ENCODE results near the gene SULT6B1.

SULT6B1 gene

DNA sequence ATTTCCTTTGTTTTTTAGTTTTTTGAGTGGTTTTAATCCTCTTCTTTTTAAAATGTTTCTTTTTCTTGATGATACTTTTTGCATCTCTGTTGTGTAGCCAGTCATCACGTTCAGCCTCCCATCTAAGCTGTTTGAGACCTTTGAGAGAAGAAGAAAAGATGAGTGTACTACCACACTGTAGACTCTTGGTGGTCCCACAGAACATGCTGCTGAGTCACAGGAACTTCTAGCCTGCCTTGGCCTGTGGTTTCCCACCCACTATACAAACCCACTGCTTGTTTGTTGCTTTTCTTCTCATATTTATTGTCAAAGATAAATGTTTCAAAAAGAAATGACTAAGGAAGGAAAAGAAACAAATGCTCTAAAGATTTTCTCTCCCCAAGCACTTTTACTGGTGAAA, 13.3 kb upstream of the SULT6B1 start:
- H3K4me1 ChIP-seq (ENCODE audit: insufficient read depth, low read length, poor library complexity, severe bottlenecking): peaks cover 26% of the 10 kb centered on the region
- peak overlapping the region; percentile 35 for H3K4me2 ChIP-seq (ENCODE audit: low read depth, low read length, poor library complexity, severe bottlenecking)
- peaks cover 13% of the 10 kb centered on the region; the same call in 1 of the 2 replicates for H3F3A ChIP-seq (ENCODE audit: low read depth)
- TF ChIP-seq, protein P1, sequence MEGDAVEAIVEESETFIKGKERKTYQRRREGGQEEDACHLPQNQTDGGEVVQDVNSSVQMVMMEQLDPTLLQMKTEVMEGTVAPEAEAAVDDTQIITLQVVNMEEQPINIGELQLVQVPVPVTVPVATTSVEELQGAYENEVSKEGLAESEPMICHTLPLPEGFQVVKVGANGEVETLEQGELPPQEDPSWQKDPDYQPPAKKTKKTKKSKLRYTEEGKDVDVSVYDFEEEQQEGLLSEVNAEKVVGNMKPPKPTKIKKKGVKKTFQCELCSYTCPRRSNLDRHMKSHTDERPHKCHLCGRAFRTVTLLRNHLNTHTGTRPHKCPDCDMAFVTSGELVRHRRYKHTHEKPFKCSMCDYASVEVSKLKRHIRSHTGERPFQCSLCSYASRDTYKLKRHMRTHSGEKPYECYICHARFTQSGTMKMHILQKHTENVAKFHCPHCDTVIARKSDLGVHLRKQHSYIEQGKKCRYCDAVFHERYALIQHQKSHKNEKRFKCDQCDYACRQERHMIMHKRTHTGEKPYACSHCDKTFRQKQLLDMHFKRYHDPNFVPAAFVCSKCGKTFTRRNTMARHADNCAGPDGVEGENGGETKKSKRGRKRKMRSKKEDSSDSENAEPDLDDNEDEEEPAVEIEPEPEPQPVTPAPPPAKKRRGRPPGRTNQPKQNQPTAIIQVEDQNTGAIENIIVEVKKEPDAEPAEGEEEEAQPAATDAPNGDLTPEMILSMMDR (conservative IDR thresholded peaks at IDR 0.05; ENCODE audit: low read length): peak; percentile 45
- TF ChIP-seq EZH2phosphoT487 (IDR thresholded peaks at IDR 0.05; ENCODE audit: borderline replicate concordance): no peak
- H3K27me3 ChIP-seq (ENCODE audit: insufficient read depth, low read length, poor library complexity, severe bottlenecking): no peaks in the 10 kb centered on the region
- H3K9ac ChIP-seq (ENCODE audit: low read depth, low read length, poor library complexity, severe bottlenecking): no peak overlapping the region
- H3K9me3 ChIP-seq (ENCODE audit: insufficient read depth, low read depth, low read length): peaks cover 8% of the 10 kb centered on the region
- H3K9me2 ChIP-seq (replicated peaks; ENCODE audit: low read depth, low read length): no peaks in the 10 kb centered on the region
- H3K36me3 ChIP-seq (ENCODE audit: insufficient read depth, low read length): peaks cover 74% of the 10 kb centered on the region
- peaks cover 56% of the 10 kb centered on the region for H4K20me1 ChIP-seq (ENCODE audit: insufficient read depth, low read length, poor library complexity, severe bottlenecking)
- H3K79me2 ChIP-seq (ENCODE audit: insufficient read depth, low read length): peaks cover 76% of the 10 kb centered on the region
- no peak overlapping the region for H2AFZ ChIP-seq (ENCODE audit: low read length)
- no peak overlapping the region for H3K4me3 ChIP-seq (ENCODE audit: low read length, poor library complexity, severe bottlenecking)

DNA sequence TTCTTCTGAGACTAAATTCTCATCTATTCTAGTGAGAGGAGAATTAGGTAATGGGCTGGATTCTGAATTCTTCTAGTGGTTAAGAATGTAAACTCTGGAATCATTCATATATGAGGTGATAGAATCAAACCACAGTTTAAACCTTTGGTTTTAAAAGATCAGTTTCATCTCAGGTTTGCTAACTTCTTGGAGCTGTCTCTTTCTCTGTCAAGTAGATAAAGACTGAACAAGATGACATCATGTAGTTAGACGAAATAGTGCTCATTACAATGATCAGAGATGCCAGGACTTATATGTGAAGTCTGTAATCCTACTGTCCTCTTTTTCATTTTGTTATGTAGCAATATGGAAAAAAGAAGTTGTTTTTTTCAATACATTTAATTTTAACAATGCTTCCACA, 12.7 kb upstream of the SULT6B1 start:
- peaks cover 68% of the 10 kb centered on the region for H3K36me3 ChIP-seq (ENCODE audit: insufficient read depth, low read length)
- peaks cover 76% of the 10 kb centered on the region for H3K79me2 ChIP-seq (ENCODE audit: insufficient read depth, low read length)
- H2AFZ ChIP-seq (ENCODE audit: low read length): no peak overlapping the region
- no peaks in the 10 kb centered on the region for H3K27me3 ChIP-seq (ENCODE audit: insufficient read depth, low read length, poor library complexity, severe bottlenecking)
- H3K9me2 ChIP-seq (replicated peaks; ENCODE audit: low read depth, low read length): no peaks in the 10 kb centered on the region
- TF ChIP-seq, protein P1 (conservative IDR thresholded peaks at IDR 0.05; ENCODE audit: low read length): no peak
- no peak for TF ChIP-seq EZH2phosphoT487 (IDR thresholded peaks at IDR 0.05; ENCODE audit: borderline replicate concordance)
- H4K20me1 ChIP-seq (ENCODE audit: insufficient read depth, low read length, poor library complexity, severe bottlenecking): peaks cover 57% of the 10 kb centered on the region
- peaks cover 26% of the 10 kb centered on the region for H3K4me1 ChIP-seq (ENCODE audit: insufficient read depth, low read length, poor library complexity, severe bottlenecking)
- H3K4me3 ChIP-seq (ENCODE audit: low read length, poor library complexity, severe bottlenecking): no peak overlapping the region
- H3F3A ChIP-seq (ENCODE audit: low read depth): peaks cover 13% of the 10 kb centered on the region; the same call in 1 of the 2 replicates
- peaks cover 8% of the 10 kb centered on the region for H3K9me3 ChIP-seq (ENCODE audit: insufficient read depth, low read depth, low read length)
- H3K9ac ChIP-seq (ENCODE audit: low read depth, low read length, poor library complexity, severe bottlenecking): no peak overlapping the region
- H3K4me2 ChIP-seq (ENCODE audit: low read depth, low read length, poor library complexity, severe bottlenecking): peak overlapping the region; percentile 35

DNA sequence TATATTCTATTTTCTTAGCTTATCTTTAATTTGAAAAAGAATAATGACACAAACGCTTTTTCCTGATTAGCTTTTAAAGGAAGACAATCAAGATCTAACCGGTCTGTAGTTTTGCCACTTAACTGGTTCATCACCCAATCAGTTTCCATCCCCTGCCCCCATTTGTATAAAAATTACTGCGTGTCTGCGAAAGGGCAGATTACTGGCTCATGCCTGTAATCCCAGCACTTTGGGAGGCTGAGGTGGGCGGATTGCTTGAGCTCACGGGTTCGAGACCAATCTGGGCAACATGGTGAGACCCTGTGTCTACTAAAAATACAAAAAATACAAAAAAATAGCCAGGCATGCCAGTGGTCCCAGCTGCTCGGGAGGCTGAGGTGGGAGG, 10.2 kb upstream of the SULT6B1 start:
- Histone ChIP-seq H3K9ac (ENCODE audit: low read depth, low read length, poor library complexity, severe bottlenecking) (peak overlapping the region; percentile 86), H3K4me1 (ENCODE audit: insufficient read depth, low read length, poor library complexity, severe bottlenecking) (peaks cover 26% of the 10 kb centered on the region), H3K4me3 (ENCODE audit: low read length, poor library complexity, severe bottlenecking) (no peak overlapping the region), H3K4me2 (ENCODE audit: low read depth, low read length, poor library complexity, severe bottlenecking) (peak overlapping the region; percentile 86), H4K20me1 (ENCODE audit: insufficient read depth, low read length, poor library complexity, severe bottlenecking) (peaks cover 57% of the 10 kb centered on the region), H3K9me3 (ENCODE audit: insufficient read depth, low read depth, low read length) (peaks cover 4% of the 10 kb centered on the region), H3F3A (ENCODE audit: low read depth) (peaks cover 13% of the 10 kb centered on the region; the same call in 1 of the 2 replicates), H3K36me3 (ENCODE audit: insufficient read depth, low read length) (peaks cover 43% of the 10 kb centered on the region), H3K9me2 (replicated peaks; ENCODE audit: low read depth, low read length) (no peaks in the 10 kb centered on the region), H3K79me2 (ENCODE audit: insufficient read depth, low read length) (peaks cover 53% of the 10 kb centered on the region), H2AFZ (ENCODE audit: low read length) (no peak overlapping the region), H3K27me3 (ENCODE audit: insufficient read depth, low read length, poor library complexity, severe bottlenecking) (no peaks in the 10 kb centered on the region)
- TF ChIP-seq, protein P1 (conservative IDR thresholded peaks at IDR 0.05; ENCODE audit: low read length): no peak
- TF ChIP-seq EZH2phosphoT487 (IDR thresholded peaks at IDR 0.05; ENCODE audit: borderline replicate concordance): no peak

Data from Loucy (cell line).